H1 (cell line): ENCODE results near the gene SLC26A4.

Experiments
- EZH2 ChIP-seq: fragments of 200-600 bp; sonication (generic); IDR thresholded peaks from 2 replicates; pipeline ENCODE4 v1.7.1; 2012; ENCODE audit warnings: low read depth, mild to moderate bottlenecking, moderate library complexity, low read length, inconsistent platforms; ENCODE audit not compliant: severe bottlenecking
- FOSL1 ChIP-seq: IDR thresholded peaks from 2 replicates; pipeline ENCODE4 v1.6.1; 2011; ENCODE audit warnings: mild to moderate bottlenecking, low read depth, low read length, moderate library complexity; ENCODE audit not compliant: insufficient read depth

GRCh38 chr7:107726356-107727130 lies 65.9 kb downstream of the SLC26A4 start:
- TF ChIP-seq EZH2 (no peak), FOSL1 (no peak)
